HepG2 (cell line): ENCODE data around the gene KISS1R. TPM values are rescaled to one million over a fixed set of nuclear protein-coding genes. Genes with fewer than 3 reads are reported as not detected.

Experiments used
- ATRX ChIP-seq: sonication (generic); formaldehyde crosslinking; IDR thresholded peaks from 2 replicates; pipeline ENCODE4 v1.4.0; 2020; ENCODE audit warnings: missing genetic modification reagents, borderline replicate concordance
- FOXA1 ChIP-seq, 2 experiments: fragments of 450-650 bp in 1 of 2; sonication (generic) in 1 of 2; formaldehyde crosslinking in 1 of 2; IDR thresholded peaks; 2 replicates each; pipeline versions ENCODE4 v1.4.0 to v1.6.1; 2016 to 2020; ENCODE audit warnings: missing genetic modification reagents in 1 of 2
- FOXJ3 ChIP-seq: sonication (generic); formaldehyde crosslinking; IDR thresholded peaks from 2 replicates; pipeline ENCODE4 v1.4.0; 2020; ENCODE audit warnings: missing genetic modification reagents, mild to moderate bottlenecking, borderline replicate concordance
- NFKB2 ChIP-seq: sonication (generic); formaldehyde crosslinking; IDR thresholded peaks from 2 replicates; pipeline ENCODE4 v1.4.0; 2020; ENCODE audit warnings: missing genetic modification reagents, borderline replicate concordance
- ZFP1 ChIP-seq: IDR thresholded peaks from 2 replicates; pipeline ENCODE4 v1.6.1; 2016
- ZFY ChIP-seq: sonication (generic); formaldehyde crosslinking; IDR thresholded peaks from 2 replicates; pipeline ENCODE4 v1.4.0; 2020; ENCODE audit warnings: missing genetic modification reagents
- ZNF136 ChIP-seq: sonication (generic); formaldehyde crosslinking; IDR thresholded peaks from 2 replicates; pipeline ENCODE4 v1.8.1; 2022; ENCODE audit warnings: low read depth, mild to moderate bottlenecking, moderate library complexity, missing genetic modification reagents
- ZNF180 ChIP-seq: sonication (generic); formaldehyde crosslinking; IDR thresholded peaks from 2 replicates; pipeline ENCODE4 v1.4.0; 2020; ENCODE audit warnings: low read depth, missing genetic modification reagents, borderline replicate concordance
- ZNF333 ChIP-seq: sonication (generic); formaldehyde crosslinking; IDR thresholded peaks from 2 replicates; pipeline ENCODE4 v1.4.0; 2020; ENCODE audit warnings: mild to moderate bottlenecking, missing genetic modification reagents, borderline replicate concordance
- ZNF460 ChIP-seq: sonication (generic); formaldehyde crosslinking; IDR thresholded peaks from 2 replicates; pipeline ENCODE4 v1.5.1; 2020; ENCODE audit warnings: missing genetic modification reagents, mild to moderate bottlenecking, borderline replicate concordance
- ZNF615 ChIP-seq: sonication (generic); formaldehyde crosslinking; IDR thresholded peaks from 2 replicates; pipeline ENCODE4 v1.5.0; 2020; ENCODE audit warnings: mild to moderate bottlenecking, missing genetic modification reagents, borderline replicate concordance
- ZNF713 ChIP-seq: sonication (generic); formaldehyde crosslinking; IDR thresholded peaks from 2 replicates; pipeline ENCODE4 v1.4.0; 2020; ENCODE audit warnings: mild to moderate bottlenecking, missing genetic modification reagents
- ZNF746 ChIP-seq: sonication (generic); formaldehyde crosslinking; IDR thresholded peaks from 2 replicates; pipeline ENCODE4 v1.8.0; 2022; ENCODE audit warnings: mild to moderate bottlenecking, missing genetic modification reagents
- ZNF776 ChIP-seq: sonication (generic); formaldehyde crosslinking; IDR thresholded peaks from 2 replicates; pipeline ENCODE4 v1.4.0; 2020; ENCODE audit warnings: mild to moderate bottlenecking, missing genetic modification reagents
- polyA plus RNA-seq, 8 experiments: library from polyadenylated mRNA; depleted of rRNA in 3 of 8; stranded (reverse) in 7 of 8; unstranded in 1 of 8; fragments of >200 nt; fragmentation: Illumina TruSeq in 4 of 8; extraction: Trizol in 4 of 8; gene quantifications; 2 replicates each; pipeline versions ENCODE4 v1.2.1 to v1.2.3, GENCODE V29; 2011 to 2016; ENCODE audit warnings: low read depth in 4 of 8, missing spikeins in 1 of 8, mixed read lengths in 1 of 8; ENCODE audit not compliant: insufficient read depth in 1 of 8
- total RNA-seq, 5 experiments: library from RNA; depleted of rRNA; stranded (reverse); fragments of >200 nt; fragmentation: Illumina TruSeq; extraction: Trizol; gene quantifications; 2 replicates each; pipeline ENCODE4 v1.2.3, GENCODE V29; 2016; ENCODE audit warnings: low read depth in 1 of 5
- TF ChIP-seq, protein P1 (sequence below): sonication (generic); formaldehyde crosslinking; IDR thresholded peaks from 2 replicates; pipeline ENCODE4 v1.9.0; 2021; ENCODE audit warnings: missing genetic modification reagents, borderline replicate concordance
- TF ChIP-seq, protein P2 (sequence below): sonication (generic); formaldehyde crosslinking; IDR thresholded peaks from 2 replicates; pipeline ENCODE4 v1.4.0; 2020; ENCODE audit warnings: missing genetic modification reagents, borderline replicate concordance
- TF ChIP-seq, protein P3 (sequence below): sonication (generic); formaldehyde crosslinking; IDR thresholded peaks from 2 replicates; pipeline ENCODE4 v1.8.1; 2023; ENCODE audit warnings: mild to moderate bottlenecking, moderate library complexity, missing genetic modification reagents
- TF ChIP-seq, protein P4 (sequence below): sonication (generic); formaldehyde crosslinking; IDR thresholded peaks from 2 replicates; pipeline ENCODE4 v1.5.0; 2020; ENCODE audit warnings: mild to moderate bottlenecking, missing genetic modification reagents
- TF ChIP-seq, protein P5 (sequence below): sonication (generic); formaldehyde crosslinking; IDR thresholded peaks from 2 replicates; pipeline ENCODE4 v1.5.0; 2020; ENCODE audit warnings: mild to moderate bottlenecking, low read depth, missing genetic modification reagents, borderline replicate concordance
- TF ChIP-seq, protein P6 (sequence below): sonication (generic); formaldehyde crosslinking; IDR thresholded peaks from 2 replicates; pipeline ENCODE4 v1.8.0; 2022; ENCODE audit warnings: missing genetic modification reagents, mild to moderate bottlenecking, inconsistent platforms, borderline replicate concordance

Gene KISS1R
- total and polyA plus RNA-seq, 2 of the 13 experiments (the other 11 are each of a cell fraction or from before 2014, with no cell fraction given) = 1.1 to 10.2 TPM

DNA sequence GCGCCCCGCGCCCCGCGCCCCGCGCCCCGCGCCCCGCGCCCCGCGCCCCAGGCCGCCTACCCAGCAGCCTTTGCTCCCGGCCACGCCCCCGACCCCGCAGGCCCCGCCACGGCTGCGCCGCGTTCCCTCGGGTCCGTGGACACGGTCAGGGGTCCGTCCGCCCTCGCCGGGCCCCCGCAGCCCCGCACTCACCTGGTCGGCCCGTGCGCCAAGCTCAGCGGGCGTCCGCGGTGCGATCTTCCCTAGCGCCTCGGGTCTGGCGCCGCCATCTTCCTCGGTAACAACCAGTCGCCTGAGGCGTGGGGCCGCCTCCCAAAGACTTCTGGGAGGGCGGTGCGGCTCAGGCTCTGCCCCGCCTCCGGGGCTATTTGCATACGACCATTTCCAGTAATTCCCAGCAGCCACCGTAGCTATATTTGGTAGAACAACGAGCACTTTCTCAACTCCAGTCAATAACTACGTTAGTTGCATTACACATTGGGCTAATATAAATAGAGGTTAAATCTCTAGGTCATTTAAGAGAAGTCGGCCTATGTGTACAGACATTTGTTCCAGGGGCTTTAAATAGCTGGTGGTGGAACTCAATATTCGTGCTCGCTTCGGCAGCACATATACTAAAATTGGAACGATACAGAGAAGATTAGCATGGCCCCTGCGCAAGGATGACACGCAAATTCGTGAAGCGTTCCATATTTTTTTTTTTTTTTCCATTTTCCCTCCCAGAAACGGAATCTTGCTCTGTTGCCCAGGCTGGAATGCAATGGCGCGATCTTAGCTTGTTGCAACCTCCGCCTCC lies 24.0 kb upstream of the KISS1R start, which contains the start of the genes MED16 and RNU6-9 (continued):
- TF ChIP-seq, protein P1, sequence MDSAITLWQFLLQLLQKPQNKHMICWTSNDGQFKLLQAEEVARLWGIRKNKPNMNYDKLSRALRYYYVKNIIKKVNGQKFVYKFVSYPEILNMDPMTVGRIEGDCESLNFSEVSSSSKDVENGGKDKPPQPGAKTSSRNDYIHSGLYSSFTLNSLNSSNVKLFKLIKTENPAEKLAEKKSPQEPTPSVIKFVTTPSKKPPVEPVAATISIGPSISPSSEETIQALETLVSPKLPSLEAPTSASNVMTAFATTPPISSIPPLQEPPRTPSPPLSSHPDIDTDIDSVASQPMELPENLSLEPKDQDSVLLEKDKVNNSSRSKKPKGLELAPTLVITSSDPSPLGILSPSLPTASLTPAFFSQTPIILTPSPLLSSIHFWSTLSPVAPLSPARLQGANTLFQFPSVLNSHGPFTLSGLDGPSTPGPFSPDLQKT (CRISPR knock-in tag) = no peak
- TF ChIP-seq, protein P2, sequence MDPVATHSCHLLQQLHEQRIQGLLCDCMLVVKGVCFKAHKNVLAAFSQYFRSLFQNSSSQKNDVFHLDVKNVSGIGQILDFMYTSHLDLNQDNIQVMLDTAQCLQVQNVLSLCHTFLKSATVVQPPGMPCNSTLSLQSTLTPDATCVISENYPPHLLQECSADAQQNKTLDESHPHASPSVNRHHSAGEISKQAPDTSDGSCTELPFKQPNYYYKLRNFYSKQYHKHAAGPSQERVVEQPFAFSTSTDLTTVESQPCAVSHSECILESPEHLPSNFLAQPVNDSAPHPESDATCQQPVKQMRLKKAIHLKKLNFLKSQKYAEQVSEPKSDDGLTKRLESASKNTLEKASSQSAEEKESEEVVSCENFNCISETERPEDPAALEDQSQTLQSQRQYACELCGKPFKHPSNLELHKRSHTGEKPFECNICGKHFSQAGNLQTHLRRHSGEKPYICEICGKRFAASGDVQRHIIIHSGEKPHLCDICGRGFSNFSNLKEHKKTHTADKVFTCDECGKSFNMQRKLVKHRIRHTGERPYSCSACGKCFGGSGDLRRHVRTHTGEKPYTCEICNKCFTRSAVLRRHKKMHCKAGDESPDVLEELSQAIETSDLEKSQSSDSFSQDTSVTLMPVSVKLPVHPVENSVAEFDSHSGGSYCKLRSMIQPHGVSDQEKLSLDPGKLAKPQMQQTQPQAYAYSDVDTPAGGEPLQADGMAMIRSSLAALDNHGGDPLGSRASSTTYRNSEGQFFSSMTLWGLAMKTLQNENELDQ = no peak
- no peak for TF ChIP-seq FOXA1 (IDR thresholded peaks at IDR 0.05)
- no peak for TF ChIP-seq FOXA1 (CRISPR knock-in tag; IDR thresholded peaks at IDR 0.05)
- TF ChIP-seq, protein P3, sequence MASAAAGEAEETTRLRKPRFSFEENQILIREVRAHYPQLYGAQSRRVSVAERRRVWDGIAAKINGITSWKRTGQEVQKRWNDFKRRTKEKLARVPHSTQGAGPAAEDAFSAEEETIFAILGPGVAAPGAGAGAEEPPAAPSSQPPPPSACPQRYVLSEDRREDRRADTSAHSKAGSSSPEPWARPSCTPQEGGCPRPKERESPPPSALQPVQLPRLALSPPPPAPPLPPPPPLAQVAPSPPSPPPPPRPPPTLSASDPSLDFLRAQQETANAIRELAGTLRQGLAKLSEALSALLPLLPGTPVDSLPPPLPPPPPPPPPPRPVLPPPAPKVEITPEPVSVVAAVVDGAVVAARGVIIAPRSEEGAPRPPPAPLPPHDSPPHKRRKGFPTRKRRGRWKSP (CRISPR knock-in tag) = no peak
- no peak for TF ChIP-seq ZFP1
- TF ChIP-seq ZNF776 (CRISPR knock-in tag) = no peak
- TF ChIP-seq ZNF333 (CRISPR knock-in tag) = no peak
- TF ChIP-seq ZFY (CRISPR knock-in tag) = peak; percentile 96
- TF ChIP-seq ZNF460 (CRISPR knock-in tag) = no peak
- TF ChIP-seq, protein P4, sequence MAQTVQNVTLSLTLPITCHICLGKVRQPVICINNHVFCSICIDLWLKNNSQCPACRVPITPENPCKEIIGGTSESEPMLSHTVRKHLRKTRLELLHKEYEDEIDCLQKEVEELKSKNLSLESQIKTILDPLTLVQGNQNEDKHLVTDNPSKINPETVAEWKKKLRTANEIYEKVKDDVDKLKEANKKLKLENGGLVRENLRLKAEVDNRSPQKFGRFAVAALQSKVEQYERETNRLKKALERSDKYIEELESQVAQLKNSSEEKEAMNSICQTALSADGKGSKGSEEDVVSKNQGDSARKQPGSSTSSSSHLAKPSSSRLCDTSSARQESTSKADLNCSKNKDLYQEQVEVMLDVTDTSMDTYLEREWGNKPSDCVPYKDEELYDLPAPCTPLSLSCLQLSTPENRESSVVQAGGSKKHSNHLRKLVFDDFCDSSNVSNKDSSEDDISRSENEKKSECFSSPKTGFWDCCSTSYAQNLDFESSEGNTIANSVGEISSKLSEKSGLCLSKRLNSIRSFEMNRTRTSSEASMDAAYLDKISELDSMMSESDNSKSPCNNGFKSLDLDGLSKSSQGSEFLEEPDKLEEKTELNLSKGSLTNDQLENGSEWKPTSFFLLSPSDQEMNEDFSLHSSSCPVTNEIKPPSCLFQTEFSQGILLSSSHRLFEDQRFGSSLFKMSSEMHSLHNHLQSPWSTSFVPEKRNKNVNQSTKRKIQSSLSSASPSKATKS (CRISPR knock-in tag) = no peak
- no peak for TF ChIP-seq ZNF180 (CRISPR knock-in tag)
- TF ChIP-seq NFKB2 (CRISPR knock-in tag) = no peak
- TF ChIP-seq ZNF615 (CRISPR knock-in tag) = 0 out of 2 replicates have a peak, but pooled peaks have one; percentile 39
- TF ChIP-seq, protein P5, sequence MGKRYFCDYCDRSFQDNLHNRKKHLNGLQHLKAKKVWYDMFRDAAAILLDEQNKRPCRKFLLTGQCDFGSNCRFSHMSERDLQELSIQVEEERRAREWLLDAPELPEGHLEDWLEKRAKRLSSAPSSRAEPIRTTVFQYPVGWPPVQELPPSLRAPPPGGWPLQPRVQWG (CRISPR knock-in tag) = no peak
- no peak for TF ChIP-seq ZNF746 (CRISPR knock-in tag)
- 0 out of 2 replicates have a peak, but pooled peaks have one; percentile 28 for TF ChIP-seq ZNF136 (CRISPR knock-in tag)
- TF ChIP-seq, protein P6, sequence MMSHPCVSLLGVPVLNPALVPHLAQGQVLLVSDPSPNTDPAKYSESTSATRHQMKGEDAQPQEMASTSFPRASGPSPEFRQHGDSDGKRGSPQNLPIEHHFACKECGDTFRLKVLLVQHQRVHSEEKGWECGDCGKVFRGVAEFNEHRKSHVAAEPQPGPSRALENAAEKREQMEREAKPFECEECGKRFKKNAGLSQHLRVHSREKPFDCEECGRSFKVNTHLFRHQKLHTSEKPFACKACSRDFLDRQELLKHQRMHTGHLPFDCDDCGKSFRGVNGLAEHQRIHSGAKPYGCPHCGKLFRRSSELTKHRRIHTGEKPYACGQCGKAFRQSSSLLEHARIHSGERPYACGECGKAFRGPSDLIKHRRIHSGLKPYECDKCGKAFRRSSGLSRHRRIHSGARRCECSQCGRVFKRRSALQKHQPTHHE (CRISPR knock-in tag) = no peak; the same call in 1 of the 2 replicates
- TF ChIP-seq FOXJ3 = no peak
- TF ChIP-seq ATRX (CRISPR knock-in tag) = no peak
- no peak for TF ChIP-seq ZNF713 (CRISPR knock-in tag)
